Measurements from ENCODE around the gene KDM1B. TPM values are rescaled to one million over a fixed set of nuclear protein-coding genes. Genes with fewer than 3 reads are reported as not detected.

The KDM1B gene
- total and polyA plus RNA-seq, 2 of the 8 experiments (the other 6 are each of a cell fraction or from before 2014, with no cell fraction given): 3.7 to 7.5 TPM

DNA sequence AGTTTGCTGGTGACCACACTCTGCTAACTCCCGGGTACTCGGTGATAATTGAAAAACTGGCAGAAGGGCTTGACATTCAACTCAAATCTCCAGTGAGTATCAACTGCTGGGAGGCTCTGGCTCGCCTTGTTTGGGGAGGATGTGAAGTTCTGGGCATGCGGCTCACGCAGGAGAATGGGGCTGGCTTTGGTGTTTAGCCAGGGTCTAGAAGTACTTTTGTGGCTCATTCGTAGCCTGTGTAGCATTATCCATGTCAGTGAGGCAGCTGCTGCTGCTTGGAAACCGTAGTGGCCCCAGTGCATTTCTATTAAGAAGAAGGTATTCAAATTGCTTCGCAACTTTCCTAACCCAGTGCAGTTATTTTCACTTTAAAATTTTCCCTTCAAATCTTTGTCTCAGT, 52.2 kb downstream of the KDM1B start:
- FAIRE-seq: no peak
- no peak for TF ChIP-seq ASH2L (IDR thresholded peaks at IDR 0.05; ENCODE audit: low read length)
- TF ChIP-seq SIRT6 (IDR thresholded peaks at IDR 0.05; ENCODE audit: low read length): no peak
- no peak for TF ChIP-seq RXRA (IDR thresholded peaks at IDR 0.05; ENCODE audit: insufficient read depth, low read depth, low read length)
- no peak for TF ChIP-seq BACH1 (IDR thresholded peaks at IDR 0.05; ENCODE audit: low read length)
- no peak for TF ChIP-seq SRF (IDR thresholded peaks at IDR 0.05; ENCODE audit: low read depth, low read length)
- no peak for TF ChIP-seq HDAC2 (IDR thresholded peaks at IDR 0.05; ENCODE audit: borderline replicate concordance in 1 of 2, low read depth in 2 of 2, low read length in 2 of 2)
- no peak for TF ChIP-seq BCL11A (IDR thresholded peaks at IDR 0.05; ENCODE audit: low read depth in 2 of 2, low read length in 2 of 2)
- H4K91ac ChIP-seq (replicated peaks; ENCODE audit: insufficient read length, low read length): no peak overlapping the region
- no peak overlapping the region for H2AK5ac ChIP-seq (ENCODE audit: low read depth, low read length)
- no peak overlapping the region for H4K8ac ChIP-seq (ENCODE audit: extremely low read depth, insufficient read depth, low read length)
- H4K5ac ChIP-seq (ENCODE audit: insufficient read length, low read depth, low read length): no peak overlapping the region
- H2BK5ac ChIP-seq (ENCODE audit: low read depth, low read length): no peak overlapping the region
- H2BK15ac ChIP-seq (ENCODE audit: low read length): no peak overlapping the region
- H3K4me1 ChIP-seq (replicated peaks in 1 of 4; ENCODE audit: control insufficient read depth in 3 of 4, insufficient read depth in 4 of 4, low read length in 3 of 4): peaks cover 0 to 2% (median 0%) of the 10 kb centered on the region in 4 experiments; a peak in 1 of 7 replicates
- WGBS, 2 experiments (ENCODE audit: extremely low coverage in 1 of 2, insufficient coverage in 1 of 2, insufficient read length in 1 of 2, insufficient replicate concordance in 2 of 2, low coverage in 1 of 2, low lambda C conversion rate in 2 of 2, missing lambda C conversion rate in 1 of 2): 85% methylated on average over 8 of the region's 8 CpGs; no CpG with 5 or more reads in 1 of the 2 experiments
- no peak overlapping the region for H3K14ac ChIP-seq (ENCODE audit: insufficient read length)
- no peak overlapping the region for H3K9ac ChIP-seq (replicated peaks in 1 of 4; ENCODE audit: extremely low read depth in 1 of 4, low read depth in 3 of 4, low read length in 3 of 4)
- no peak overlapping the region for H3K4ac ChIP-seq (replicated peaks; ENCODE audit: insufficient read length, low read depth, low read length)
- no peaks in the 10 kb centered on the region for H3K23me2 ChIP-seq (ENCODE audit: low read depth, low read length)
- CTCF ChIA-PET (ENCODE audit: partially characterized antibody): interaction anchor here (0.6 kb wide), 1 partner anchor 14 kb away, joined by 3 read pairs; no protein-coding TSS in a partner anchor
- H2BK12ac ChIP-seq (ENCODE audit: low read depth, low read length): no peak overlapping the region
- no peaks in the 10 kb centered on the region for H3K27me3 ChIP-seq (replicated peaks in 1 of 4; ENCODE audit: control insufficient read depth in 3 of 4, extremely low read depth in 1 of 4, insufficient read depth in 3 of 4, low read length in 3 of 4)
- H3K56ac ChIP-seq (replicated peaks; ENCODE audit: insufficient read length, low read depth, low read length): no peak overlapping the region
- POLR2A ChIA-PET (ENCODE audit: partially characterized antibody): interaction anchor here (1.6 kb wide), 1 partner anchor 11 kb away, joined by 6 read pairs; no protein-coding TSS in a partner anchor
- H3K79me1 ChIP-seq (ENCODE audit: low read depth, low read length): no peaks in the 10 kb centered on the region
- H3K36me3 ChIP-seq (ENCODE audit: control insufficient read depth in 2 of 4, insufficient read depth in 4 of 4, low read length in 3 of 4): no peaks in the 10 kb centered on the region; a peak in 1 of 8 replicates
- H3K27ac ChIP-seq (ENCODE audit: low read depth, low read length): no peak overlapping the region
- no peak overlapping the region for H3K4me2 ChIP-seq (ENCODE audit: insufficient read depth in 1 of 2, low read depth in 2 of 2, low read length in 2 of 2)
- no peaks in the 10 kb centered on the region for H4K20me1 ChIP-seq (replicated peaks in 1 of 2; ENCODE audit: control insufficient read depth in 1 of 2, insufficient read depth in 2 of 2, low read length in 2 of 2)
- H2BK20ac ChIP-seq (ENCODE audit: low read length): no peak overlapping the region
- no peak for DNase-seq (ENCODE audit: low read depth in 1 of 2, low spot score in 2 of 2)
- H3K79me2 ChIP-seq (ENCODE audit: control insufficient read depth in 1 of 2, insufficient read depth in 2 of 2, low read length in 2 of 2): no peaks in the 10 kb centered on the region
- H3K18ac ChIP-seq (ENCODE audit: extremely low read depth, low read length): no peak overlapping the region
- no peak overlapping the region for H2AFZ ChIP-seq (ENCODE audit: low read length)
- H3K4me3 ChIP-seq (ENCODE audit: extremely low read depth in 1 of 4, insufficient read depth in 2 of 4, low read depth in 3 of 4, low read length in 4 of 4): no peak overlapping the region
- no peak overlapping the region for H2BK120ac ChIP-seq (replicated peaks; ENCODE audit: low read depth, low read length)
- H3K9me3 ChIP-seq (ENCODE audit: insufficient read depth in 2 of 2, low read depth in 1 of 2, low read length in 1 of 2): no peaks in the 10 kb centered on the region
- no peak overlapping the region for H3K23ac ChIP-seq (ENCODE audit: insufficient read length)
